ENCODE results near the gene LRP2.

GRCh38 chr2:169114056-169114455 lies 248.3 kb downstream of the LRP2 start:
- no peak for TF ChIP-seq CTCF (conservative IDR thresholded peaks at IDR 0.05; ENCODE audit: low read depth, low read length)
- no peak for TF ChIP-seq POLR2A (IDR thresholded peaks at IDR 0.05; ENCODE audit: low read depth, low read length)
- TF ChIP-seq RCOR1 (IDR thresholded peaks at IDR 0.05; ENCODE audit: insufficient replicate concordance, low read length) = no peak
- TF ChIP-seq RAD21 (IDR thresholded peaks at IDR 0.05; ENCODE audit: low read length) = no peak
- no peak for TF ChIP-seq CEBPB (IDR thresholded peaks at IDR 0.05; ENCODE audit: low read depth, low read length)
- TF ChIP-seq FOS (IDR thresholded peaks at IDR 0.05; ENCODE audit: low read depth, low read length) = no peak
- no peak for TF ChIP-seq SMC3 (IDR thresholded peaks at IDR 0.05; ENCODE audit: low read depth, low read length)
- TF ChIP-seq BHLHE40 (IDR thresholded peaks at IDR 0.05; ENCODE audit: low read depth, low read length) = no peak
- no peak for TF ChIP-seq MXI1 (IDR thresholded peaks at IDR 0.05; ENCODE audit: borderline replicate concordance, low read depth, low read length)
- no peak for TF ChIP-seq NFE2L2 (IDR thresholded peaks at IDR 0.05; ENCODE audit: low read depth, low read length)
